HG03432 (cell line): Measurements from ENCODE around the gene USP22.

Experiments
- ATAC-seq: cut with Tn5 transposase; IDR thresholded peaks from one replicate; pipeline ENCODE4 v1.9.1; 2021; ENCODE audit warnings: mild to moderate bottlenecking, moderate library complexity; ENCODE audit not compliant: unreplicated experiment

The USP22 gene

DNA sequence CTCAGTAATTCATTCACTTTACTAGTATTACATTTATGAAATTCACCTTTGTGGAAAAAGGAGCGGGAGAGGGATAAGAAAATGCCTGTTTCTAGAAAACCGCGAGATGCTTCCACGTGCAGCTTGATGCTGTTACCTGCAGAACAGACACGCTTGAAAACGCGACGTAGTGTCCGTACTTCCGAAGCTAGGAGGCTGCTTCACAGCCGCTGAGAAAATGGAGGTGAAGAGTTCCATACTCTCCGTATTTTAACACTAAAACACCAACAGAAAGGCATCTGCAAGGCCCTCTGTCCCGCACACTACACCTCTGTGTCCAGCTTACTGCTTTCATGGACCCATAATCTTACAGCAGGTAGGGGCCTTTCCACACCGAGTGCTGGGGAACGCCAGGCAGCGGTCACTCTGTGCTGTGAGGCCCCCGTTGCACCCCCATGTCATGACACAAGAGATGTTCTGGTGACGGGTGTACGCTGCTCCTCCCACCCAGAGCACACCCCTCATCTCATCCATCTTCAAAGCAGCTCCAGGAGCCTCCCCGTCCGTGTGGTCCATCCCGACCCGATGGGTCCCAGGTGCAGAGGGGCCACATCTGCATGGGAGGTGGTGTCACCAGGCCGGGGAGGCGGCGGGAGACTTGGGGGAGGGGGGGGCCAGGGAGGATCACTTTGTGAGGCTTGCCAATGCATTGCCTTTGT, 40.4 kb downstream of the USP22 start:
- no peak for ATAC-seq

DNA sequence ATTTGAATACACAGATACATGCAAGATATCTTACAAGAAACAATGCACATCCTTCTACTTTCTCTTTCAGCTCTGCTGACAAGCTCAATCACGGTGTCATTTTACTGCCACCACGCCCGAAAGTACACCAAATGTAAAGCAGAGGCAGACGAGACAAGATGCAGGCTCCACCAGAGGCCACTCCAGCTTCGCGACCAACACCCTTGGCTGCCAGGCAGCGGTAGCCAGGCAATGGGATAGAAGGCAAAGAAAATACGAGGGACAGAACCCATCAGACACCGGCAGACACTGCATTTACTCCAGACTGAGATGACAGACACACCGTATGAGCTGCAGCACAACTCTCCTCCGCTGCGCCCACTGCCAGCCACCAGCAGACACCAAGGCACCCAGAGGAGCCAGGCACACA, 41.0 kb downstream of the USP22 start:
- ATAC-seq = no peak

DNA sequence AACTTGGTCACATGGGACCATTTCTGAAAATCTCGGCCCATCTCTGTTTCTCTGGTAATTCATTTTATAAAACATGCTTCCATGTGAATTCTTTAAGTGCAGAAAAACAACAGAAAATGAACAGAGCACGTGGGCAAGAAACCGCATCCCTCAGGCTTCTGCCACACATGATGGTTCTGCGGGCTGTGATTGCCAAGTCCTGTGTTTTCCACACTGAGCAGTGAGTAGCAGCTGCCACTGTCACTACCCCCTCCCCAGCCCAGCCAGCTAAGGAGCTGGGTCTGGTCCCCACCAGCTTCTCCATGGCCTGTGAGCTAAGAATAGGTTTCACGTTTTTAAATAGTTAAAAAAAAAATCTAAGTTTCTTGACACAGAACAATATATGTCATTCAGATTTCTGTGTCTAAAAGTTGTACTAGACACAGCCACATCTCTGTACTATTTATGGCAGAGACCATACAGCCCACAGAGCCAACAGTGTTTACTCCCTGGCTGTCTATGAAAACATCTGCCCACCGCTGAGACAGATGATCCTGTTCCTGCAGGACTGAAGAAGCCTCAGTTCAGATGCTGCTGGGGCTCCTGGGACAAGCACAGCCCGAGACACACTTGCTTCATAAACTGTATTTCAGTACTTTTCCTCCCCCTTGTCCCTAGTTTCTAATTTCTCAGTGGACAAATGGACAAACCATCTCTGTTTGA, 41.5 kb downstream of the USP22 start:
- ATAC-seq = no peak

DNA sequence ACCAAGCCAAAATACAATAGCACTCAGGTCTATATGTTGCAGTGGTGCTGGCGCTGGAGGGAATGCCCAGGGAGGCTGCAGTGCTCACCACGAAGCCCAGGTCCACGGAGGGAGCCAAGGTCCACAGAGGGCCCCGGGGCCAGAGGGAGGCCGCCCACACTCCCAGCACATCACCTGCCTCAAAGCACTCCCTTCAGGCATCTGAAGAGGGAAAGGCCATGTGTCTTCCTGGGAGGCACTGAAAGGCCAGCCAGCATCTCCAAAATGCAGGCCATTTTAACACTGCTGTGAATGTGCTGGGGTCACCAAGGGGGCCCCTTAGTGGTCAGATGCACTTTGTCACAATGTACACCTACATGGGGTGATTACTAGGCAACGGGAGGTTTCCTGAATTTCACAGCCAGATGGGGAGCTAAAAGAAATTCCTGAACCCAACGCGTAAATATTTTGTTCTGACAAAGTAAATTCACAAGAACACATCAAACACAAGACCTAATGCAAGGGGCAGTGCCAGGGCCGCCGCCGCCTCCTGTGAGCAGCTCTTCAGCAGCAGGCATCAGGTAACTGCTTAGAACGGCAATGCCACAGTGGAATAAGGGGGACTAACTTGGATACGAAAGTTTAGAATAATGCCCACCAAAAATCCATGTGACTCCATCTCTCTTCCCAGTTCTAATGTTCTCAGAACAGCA, 42.8 kb downstream of the USP22 start:
- no peak for ATAC-seq

DNA sequence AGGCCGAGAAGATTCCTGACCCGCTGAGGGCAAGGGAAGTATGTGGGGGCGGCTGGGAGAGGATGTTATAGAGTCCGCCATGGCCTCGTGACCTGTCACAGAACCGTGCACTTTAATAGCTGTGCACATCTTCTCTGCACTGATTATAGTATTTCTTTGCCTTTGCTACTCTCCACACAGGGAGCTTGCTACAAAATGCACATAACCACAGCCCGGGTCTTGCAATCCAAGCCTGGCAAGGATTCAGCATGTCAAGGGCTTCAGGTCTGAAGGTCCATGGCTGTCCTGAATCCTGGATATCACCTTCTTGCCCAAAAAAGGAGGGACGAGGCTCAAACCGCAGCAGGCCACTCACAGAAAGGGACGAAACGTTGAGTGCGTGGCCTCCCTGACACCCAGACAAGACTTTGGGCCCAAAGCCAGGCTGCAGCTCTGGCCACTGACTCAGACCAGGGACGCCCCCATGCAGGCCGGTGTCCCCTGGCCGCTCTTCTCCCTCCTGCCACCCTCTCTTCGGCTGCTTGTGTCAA, 43.7 kb downstream of the USP22 start:
- ATAC-seq = no peak

DNA sequence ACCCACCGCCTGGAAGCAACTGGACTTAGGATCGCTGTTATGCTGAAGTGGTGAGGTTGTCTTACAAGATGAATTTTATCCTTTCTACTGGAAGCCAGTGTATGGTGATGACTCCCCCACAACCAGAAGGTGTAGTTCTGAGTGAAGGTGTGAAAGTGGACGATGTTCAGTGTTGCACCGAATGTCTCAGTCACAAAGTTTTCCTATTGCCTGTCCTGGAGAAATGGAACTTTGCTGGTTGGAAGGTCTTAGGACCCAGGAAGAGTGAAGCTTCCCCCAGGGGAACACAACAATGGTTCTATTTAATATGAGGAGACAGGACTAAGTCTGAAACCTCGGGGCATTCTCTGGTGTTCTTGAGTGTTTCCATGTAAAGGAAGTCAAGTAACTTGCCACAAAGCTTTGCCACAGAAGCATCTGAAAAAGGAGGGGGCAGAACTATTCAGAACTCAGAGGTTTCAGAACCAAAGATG, 44.2 kb downstream of the USP22 start:
- ATAC-seq = no peak

DNA sequence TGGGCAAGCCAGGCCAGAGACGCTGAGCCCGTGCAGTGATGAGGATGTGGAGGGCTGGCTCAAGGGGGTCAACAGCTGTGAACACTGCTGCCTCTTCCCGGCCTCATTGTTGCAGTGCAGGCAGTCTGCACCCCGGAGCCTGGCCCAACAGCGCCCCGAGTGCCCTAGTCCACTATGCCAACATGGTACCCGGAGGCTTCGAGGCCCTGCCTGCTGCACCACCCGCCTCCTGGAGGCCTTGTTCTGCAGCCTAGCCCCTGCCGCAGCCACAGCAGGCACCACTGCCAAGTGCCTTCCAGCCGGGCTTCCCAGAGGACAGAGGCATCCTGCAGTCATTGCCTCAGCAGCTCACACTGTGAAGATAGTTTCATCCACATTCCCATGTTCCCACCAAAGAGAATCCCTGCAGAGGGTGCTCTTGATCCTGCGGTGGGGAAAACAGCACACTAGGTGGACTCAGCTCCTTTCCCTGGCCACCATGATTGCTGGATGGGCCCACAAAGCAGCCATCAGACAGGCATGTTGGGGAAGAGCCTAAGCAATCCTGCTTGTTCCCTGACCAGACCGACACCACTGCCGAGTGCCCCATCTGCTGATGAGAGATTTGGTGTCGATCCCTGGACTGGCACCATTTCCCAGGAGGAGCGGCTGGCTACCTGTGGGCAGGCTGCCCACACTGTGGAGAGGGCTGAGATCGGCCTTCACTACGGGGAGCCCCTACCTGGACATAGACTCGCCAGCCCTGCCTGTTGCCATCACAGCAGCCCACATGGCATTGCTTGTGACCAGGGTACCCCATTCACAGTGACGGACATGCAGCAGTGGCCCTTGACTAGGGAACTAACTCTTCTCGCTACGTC, 44.9 kb downstream of the USP22 start:
- ATAC-seq = no peak

DNA sequence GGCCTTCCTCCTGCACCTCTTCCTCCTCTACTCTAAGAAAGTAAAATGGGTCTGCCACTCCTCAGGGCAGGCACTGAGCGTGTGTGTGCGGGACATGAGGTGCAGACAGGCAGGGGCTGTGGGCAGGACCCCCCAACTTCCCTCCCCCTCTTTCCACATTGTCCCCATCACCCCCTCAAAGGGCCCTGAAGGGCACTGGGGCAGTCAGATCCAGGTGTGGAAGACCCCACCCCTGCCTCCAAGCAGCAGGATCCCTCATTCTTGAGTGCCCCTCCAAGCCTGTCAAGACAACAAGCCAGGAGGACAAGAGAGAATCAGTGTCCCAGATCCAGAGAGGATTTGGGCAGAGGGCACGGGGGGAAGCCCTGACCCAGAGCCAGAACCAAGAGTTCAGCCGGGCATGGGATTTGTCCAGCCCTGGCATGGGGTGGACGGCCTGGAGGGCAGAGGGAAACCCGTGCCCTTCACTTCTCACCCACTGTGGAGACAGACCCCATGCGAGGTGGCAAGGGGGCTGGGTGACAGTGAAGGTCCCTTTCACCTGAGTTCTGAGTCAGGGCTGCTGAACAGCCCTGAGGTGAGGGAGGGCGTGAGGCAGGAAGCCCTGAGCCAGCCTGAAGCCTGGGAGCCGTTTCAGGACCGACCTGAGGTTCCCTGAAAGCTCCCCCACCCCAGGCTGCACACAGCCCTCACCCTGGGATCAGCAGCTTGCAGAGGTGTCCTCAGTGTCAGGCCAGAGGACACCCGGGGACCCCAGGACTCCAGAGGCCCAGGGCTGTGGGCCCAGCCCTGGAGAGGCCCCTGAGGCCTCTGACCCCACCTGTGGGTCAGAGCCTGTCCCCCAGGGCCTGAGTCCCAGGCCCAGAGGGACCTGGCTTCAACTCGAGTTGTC, 45.8 kb downstream of the USP22 start:
- ATAC-seq = no peak

DNA sequence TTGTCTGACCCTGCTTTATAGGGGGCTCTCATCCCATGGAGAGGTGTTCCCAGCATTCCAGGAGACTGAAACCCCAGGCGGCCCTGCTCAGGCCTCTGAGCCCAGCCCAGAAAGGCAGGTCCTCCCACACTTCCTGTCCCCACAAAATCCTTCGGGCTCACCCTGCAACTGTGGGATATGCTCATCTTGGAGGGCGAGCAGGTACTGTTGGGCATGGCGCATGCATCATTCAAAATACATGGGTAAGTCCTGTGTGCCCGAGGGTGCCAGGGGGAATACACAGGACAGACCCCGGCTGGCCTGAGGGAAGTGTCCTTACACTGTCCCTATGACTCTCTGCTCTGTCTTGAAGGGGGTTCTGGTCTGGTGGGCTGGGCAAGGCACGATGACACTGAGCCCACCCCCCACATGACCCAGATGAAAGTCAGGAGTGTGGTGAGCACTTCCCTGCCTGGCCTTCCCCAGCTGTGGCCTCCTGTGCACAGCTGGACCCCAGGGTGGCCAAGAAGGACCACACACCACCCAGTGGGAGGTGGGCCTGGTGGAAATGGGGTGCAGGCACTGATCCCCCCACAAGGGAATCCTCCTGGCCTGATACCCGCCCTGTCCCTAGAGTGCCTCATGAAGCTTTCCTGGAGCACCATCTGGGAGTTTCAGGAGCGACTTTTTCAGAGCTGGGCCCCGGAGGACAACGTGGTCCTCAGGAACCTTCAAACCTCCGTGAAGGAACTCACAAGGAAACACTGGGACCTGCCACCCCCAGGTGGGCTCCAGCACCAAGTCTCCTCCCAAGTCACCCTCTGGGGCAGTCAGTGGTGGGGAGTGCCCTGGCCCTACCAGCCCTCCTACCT, 46.7 kb downstream of the USP22 start:
- ATAC-seq = no peak

DNA sequence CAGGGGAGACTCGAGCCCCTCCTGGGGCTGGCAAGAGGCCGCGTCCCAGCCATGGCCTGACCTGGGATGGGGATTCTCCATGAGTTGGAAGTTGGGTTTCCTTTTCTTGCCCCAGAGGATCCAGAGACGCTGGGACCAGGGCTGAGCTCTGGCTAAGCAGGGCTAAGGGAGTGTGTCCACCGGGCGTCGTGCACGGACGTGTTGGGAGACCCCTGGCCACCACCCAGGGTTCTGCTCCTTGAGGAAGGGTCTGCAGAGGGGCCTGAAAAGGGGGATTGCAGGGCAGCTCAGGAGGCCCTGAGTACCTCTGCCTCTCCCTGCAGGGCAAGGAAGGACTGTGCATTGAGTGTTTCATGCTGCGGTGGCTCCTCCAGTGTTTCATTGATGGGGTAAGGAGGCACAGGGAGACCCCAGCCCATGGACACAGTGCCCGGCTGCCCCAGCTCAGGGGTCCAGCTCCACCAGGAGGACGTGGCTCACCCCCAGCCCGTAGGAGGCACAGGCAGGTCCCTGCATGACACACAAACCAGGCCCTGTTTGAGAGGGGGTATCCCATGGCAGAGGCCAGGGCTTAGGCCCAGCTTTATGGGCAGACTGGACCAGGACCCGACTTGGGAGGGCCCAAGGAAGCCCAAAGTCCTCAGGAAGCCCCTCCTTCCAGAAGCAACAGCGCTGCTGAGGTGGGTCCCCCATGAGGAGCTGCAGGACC, 47.5 kb downstream of the USP22 start:
- ATAC-seq = no peak

DNA sequence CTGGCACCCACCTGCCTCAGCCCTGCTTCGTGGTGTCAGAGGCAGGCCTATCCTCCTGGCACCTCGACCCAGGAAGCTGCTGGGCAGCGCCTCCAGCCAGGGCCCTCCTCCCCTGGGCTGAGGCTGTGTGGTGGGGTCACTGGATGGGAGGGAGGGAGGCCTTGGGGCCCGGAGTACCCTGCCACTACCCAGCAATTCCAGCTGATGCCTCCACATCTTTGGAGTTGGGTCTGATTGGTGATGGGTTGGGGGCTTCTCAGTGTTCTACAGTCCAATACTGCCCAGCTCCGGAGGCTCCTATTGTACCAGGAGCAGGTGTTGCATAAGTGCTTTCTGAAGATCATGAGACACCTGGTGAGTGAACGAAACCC, 48.0 kb downstream of the USP22 start:
- no peak for ATAC-seq

DNA sequence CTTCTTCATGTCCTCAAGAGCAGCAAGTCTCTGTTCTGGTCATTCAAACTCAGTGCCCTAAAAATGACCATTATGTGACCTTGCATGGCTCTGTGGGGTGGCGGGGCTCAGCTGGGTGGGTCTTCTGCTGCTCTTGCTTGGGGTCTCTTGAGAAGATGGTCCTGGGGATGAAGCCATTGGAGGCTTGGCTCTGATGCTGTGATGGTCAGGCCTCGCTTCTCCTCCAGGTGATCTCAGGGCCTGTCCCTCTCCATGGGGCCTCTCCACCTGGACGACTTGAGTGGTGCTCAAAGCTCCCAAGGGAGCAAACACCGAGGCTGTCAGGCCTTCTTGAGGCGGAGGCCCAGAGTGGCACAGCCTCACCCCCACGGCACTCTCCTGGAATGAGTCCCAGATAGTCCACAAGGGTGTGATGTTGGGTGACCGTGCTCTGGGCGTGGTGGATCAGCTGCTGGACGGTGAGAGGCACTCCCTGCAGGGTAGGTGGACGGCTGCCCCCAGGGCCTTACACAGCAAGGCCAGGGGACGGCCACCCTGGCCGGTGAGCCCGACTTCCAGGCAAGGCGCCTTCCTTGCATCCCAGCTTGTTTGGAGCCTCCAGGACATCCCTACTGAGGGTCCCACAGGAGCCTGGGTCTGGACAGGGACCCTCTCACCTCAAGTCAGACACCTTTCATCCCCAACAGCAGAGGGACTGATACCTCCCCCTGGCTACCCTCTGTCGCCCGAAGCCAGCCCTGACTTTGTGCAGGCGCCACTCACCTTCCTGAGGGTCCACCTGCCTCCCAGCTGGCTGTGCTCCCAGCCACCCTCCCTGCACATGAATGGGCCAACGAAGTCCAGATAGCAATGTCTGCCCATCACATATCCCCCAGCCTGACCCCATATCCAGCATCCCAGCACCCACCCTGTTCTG, 48.7 kb downstream of the USP22 start:
- ATAC-seq = no peak

DNA sequence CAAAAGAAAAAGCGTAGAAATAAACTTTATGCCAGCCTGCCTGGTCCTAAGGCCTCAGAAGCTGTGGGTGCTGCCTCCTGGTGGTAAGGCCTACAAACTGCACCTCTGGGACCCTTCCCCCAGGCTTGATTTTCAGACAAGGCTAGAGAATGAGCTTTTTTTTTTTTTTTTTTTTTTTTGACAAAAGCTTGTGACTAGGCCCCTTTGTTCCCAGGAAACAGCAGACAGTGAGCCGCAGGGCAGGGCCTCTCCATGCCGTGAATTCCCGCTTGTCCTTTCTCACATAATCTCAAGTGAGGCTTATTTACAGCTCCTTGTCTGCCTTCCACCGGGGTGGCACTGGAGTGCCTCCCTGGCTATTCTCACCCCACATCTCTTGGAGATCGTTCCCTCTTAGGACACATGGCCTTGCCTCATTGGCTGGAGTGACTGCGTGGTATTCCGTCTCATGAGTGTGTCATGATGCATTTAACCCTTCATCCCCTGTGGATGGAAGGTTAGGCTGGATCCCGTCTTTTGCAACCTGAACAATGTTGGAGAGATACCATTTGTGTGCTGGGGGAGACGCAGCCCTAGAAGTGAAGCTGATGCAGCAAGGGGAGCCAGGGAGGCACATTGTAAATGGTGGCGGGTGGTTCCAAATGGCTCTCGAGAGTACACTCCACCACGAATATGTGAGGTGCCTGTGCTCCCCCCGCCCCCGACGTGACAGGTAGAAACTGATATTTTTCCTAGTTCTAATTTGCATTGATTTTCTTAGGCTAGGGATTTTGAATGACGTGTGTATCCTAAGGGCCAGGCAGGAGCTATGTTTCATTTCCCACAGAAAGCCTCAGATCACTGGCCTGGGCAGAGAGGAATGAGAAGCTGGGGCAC, 49.6 kb downstream of the USP22 start:
- ATAC-seq = no peak

DNA sequence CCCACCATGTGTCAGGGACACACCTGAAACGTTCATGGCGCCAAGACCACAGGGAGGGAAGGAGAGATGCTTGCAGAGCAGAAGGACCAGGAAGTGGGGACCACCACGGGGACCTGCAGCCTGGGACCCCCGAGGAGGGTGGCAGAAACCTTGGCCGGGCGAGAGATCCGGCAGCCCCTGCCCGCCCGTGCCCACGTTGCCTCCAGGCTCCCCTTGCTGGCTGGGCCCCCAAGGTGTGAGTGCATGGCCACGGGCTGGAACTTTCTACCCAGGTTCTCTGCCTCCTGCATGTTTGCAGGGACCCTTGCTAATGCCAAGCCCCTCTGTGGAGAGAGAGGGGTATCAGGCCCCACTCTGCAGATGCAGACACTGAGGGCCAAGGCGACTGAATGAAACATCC, 50.4 kb downstream of the USP22 start:
- no peak for ATAC-seq

DNA sequence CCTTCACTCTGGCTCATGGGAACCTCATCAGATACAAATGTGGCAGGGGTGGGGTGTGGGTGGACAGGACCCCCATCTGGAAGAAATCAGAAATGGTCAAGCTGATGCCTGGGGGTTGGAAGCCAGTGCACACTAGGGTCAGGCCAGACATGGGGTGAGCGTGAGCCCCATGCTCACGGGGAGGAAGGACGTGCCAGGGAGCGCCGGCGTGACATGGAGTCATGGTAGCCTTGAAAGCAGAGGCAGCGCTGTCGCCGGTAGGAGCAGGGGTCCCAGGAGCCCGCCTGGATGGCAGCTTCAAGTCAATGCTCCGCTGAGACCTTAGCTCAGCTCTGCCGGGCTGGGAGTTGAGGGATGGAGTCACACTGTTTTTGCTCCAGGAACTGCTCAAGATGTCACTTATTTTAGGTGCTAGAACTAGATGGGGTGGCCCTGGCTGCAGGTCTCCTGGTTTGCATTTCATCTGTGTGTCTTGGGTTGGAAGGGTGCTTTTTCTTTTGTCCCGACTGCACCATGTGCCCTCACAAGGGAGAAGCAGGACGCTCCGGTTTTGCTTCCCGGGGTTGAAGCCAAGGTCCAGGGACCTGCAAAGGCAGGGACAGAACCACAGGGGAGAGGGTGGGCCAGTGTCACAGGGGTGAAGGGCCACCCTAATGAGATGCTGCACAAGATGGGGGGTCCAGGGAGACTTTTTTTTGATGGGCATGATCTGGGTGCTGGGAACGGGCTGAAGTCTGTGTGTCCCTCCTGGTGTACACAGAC, 51.4 kb downstream of the USP22 start:
- no peak for ATAC-seq
